Measurements from ENCODE around the gene ORAI3.

The ORAI3 gene

GRCh38 chr16:30946671-30947540 lies 2.0 kb upstream of the ORAI3 start:
- TF ChIP-seq CTCF (IDR thresholded peaks at IDR 0.05; ENCODE audit: control insufficient read depth, insufficient read depth, low read depth, low read length, missing control alignments) = no peak
- no peak for DNase-seq (ENCODE audit: low read depth)
- no peak overlapping the region for H3K4me3 ChIP-seq (ENCODE audit: control insufficient read depth, low read depth, low read length)

GRCh38 chr16:30947541-30947858 lies 1.4 kb upstream of the ORAI3 start:
- no peak for TF ChIP-seq CTCF (IDR thresholded peaks at IDR 0.05; ENCODE audit: control insufficient read depth, insufficient read depth, low read depth, low read length, missing control alignments)
- no peak overlapping the region for H3K4me3 ChIP-seq (ENCODE audit: control insufficient read depth, low read depth, low read length)
- no peak for DNase-seq (ENCODE audit: low read depth)

DNA sequence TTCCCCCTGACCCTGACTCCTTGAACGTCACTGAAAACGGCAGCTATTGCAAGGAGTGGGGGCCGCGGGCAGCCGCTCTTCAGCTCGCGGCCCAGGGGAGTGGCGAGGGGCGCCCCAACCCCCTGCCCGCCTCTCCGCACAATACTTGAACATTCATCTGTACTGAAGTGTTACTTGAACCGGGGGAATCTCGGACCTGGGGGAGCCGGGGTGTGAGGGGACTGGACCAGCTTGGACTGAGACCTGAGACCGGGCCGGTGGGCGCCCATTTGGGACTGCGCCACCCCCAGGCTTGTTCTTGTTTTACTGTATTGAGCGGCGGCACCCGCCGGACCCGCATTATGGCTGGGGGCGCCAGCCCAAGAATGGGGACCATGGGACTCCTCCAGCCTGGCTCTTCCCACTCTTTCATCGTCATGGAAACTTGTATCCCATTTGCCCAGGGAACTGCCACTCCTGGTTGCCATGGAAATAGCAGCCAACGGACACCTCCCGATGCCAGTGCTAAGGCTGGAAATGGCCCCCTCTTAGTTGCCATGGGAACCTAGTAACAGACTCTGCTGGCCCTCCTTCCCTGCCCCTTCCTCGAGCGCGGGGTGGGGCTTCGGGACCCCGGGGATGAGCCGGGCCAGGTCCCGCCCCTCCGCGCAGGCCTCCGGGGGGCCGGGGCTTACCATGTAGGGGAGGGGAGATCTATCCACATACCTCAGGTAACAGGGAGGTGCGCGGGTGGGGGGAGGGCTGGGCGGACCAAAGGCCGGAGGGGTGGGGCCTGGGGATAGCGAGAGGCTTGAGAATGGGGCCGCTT lies 805 bp upstream of the ORAI3 start:
- no peak for TF ChIP-seq CTCF (IDR thresholded peaks at IDR 0.05; ENCODE audit: control insufficient read depth, insufficient read depth, low read depth, low read length, missing control alignments)
- DNase-seq (ENCODE audit: low read depth) = peak; percentile 90
- peak overlapping the region; percentile 88 for H3K4me3 ChIP-seq (ENCODE audit: control insufficient read depth, low read depth, low read length)

DNA sequence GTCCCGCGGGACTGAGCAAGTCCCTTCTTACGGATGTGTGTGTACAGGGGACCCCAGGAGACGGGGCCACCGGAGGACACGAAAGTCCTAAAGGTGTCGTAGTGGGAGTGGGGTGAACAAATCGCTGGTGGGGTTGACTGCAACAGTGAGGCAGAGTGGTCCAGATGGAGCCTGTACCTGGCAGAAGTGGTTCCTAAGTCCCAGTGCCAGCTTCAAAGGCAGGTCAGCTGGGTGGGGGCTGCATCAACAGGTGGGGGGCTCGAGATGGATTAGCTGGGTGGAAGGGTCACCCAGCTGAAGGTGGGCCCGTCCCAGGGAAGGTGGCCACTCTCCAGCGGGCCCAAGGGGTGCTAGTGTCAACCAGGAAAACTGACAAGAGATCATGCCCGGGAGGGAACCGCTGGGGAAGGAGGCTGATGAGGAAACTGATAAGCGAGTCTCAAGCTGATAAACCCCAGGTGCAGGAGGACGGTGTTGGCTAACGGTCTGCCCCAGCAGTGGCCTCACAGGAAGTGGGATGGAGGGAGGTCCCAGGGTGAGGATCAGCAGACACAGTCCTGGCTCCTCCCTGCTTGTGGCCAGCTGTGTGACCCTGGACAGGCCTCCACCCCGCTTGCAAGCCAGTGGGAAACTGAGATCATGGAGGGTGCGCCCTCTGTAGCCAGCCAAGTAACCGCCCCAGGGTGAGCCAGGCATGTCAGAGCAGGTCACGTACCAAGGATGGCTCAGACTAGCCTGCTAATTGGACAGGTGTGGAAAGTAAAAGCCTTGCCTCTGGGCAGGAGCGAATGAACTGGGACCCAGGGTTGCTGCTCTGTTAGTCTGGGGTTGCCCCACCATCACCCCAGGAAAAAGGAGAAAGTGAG lies 1.0 kb downstream of the ORAI3 start:
- H3K4me3 ChIP-seq (ENCODE audit: control insufficient read depth, low read depth, low read length) = peak overlapping the region; percentile 88
- TF ChIP-seq CTCF (IDR thresholded peaks at IDR 0.05; ENCODE audit: control insufficient read depth, insufficient read depth, low read depth, low read length, missing control alignments) = no peak
- no peak for DNase-seq (ENCODE audit: low read depth)

DNA sequence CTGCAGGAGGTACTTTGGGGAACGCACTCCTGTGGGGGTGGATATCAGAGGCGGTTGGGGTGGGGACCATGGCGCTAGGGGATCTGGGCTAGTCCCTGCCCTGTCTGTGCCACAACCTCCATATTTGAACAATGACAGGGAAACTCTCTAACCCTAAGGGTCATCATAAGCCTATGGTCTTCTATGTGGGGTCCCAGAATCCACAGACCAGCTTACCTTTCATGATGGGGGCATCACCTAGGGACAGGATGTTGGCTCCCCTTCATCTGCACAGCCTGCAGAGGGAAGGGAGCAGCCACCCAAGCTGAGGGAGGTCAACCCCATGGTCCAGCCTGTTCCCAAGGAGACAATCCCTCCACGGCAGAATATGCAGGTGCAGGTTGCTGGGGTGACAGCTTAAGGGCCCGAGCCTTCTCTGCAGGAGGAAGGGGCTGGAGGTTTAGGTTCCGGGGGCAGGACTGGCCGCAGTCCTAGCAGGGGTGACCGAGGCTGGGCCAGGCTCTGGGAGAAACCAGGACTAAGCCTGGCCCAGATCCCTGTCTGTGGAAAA lies 1.7 kb downstream of the ORAI3 start:
- no peak for DNase-seq (ENCODE audit: low read depth)
- H3K4me3 ChIP-seq (ENCODE audit: control insufficient read depth, low read depth, low read length) = peak overlapping the region; percentile 88
- TF ChIP-seq CTCF (IDR thresholded peaks at IDR 0.05; ENCODE audit: control insufficient read depth, insufficient read depth, low read depth, low read length, missing control alignments) = no peak

DNA sequence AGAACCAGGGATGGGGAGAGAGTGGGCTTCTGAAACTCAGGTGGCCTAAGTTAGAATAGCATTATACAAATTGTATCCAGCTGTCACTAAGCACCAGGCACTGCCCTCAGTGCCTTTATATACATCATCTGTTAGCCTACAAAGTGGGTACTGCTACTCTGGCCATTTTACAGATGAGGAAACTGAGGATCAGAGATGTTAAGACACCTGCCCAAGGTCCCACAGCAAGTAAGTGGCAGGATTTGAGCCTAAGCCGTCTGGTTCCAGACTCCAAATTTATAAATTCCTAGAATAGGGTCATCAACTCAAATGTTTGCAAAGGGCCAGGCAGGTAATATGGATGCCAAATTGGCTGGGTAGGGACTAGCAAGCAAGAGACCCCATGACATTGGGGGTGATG lies 2.3 kb downstream of the ORAI3 start:
- TF ChIP-seq CTCF (IDR thresholded peaks at IDR 0.05; ENCODE audit: control insufficient read depth, insufficient read depth, low read depth, low read length, missing control alignments) = no peak
- no peak overlapping the region for H3K4me3 ChIP-seq (ENCODE audit: control insufficient read depth, low read depth, low read length)
- no peak for DNase-seq (ENCODE audit: low read depth)

All from AG09309 (cell line).